ENCODE measurements around the gene OPA3.

Gene OPA3

DNA sequence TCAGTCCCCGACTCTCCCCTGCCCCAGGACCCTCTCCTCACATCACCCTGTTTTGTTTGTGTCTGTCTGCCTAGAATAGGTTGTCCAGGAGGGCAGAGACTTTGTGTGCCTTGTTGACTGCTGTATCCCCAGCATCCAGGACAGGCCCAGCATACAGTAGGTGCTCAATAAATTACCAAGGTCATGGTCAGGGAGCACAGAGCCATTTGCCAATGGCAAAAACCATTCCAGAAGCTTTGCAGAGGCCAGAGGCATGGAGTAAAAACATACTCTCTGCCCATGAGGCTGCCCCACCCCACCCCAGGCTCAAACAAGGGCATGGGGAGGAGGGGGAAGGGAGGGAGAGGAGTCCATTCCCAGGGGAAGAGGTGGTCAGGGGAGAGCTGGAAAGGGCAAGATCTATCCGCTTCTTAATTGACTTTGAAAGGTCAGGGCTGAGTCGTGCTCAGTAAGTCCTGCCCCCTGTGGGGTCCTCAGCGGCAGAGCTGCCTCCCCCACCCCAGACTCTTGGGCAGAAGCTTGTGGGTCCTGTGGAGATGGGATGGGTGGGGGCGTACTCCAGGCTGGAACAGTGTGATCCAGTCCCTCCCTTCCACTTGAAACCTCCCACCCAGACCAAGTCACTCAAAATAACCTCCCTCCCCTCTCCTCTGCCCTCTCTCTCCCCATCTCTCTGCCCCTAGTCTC, 13.0 kb upstream of the OPA3 start:
- no peak for DNase-seq

- no peak for DNase-seq
These were observed 11.2 kb upstream of the OPA3 start for GRCh38 chr19:45595814-45596213.

- DNase-seq = no peak
These were observed 8.9 kb upstream of the OPA3 start for GRCh38 chr19:45593520-45593919.

- no peak for DNase-seq
These were observed 7.8 kb upstream of the OPA3 start for GRCh38 chr19:45592366-45592765.

DNA sequence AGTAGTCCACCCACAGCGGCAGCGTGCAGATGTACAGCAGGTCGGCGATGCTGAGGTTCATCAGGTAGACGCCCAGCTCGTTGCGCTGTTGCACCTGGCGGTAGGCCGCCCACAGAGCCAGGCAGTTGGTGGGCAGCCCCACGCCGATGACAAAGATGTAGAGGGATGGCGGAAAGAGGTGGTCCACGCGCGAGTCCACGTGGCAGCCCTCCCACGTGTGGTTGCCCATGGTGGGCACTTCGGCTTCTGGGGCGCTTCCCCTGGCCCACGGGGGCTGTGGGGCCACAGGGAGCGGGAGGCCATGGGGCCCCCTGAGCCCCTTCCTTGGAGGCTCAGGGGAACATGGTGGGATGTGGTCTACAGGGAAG, 7.0 kb upstream of the OPA3 start:
- DNase-seq = no peak

- no peak for DNase-seq
These were observed 6.5 kb upstream of the OPA3 start for GRCh38 chr19:45591004-45591637.

DNA sequence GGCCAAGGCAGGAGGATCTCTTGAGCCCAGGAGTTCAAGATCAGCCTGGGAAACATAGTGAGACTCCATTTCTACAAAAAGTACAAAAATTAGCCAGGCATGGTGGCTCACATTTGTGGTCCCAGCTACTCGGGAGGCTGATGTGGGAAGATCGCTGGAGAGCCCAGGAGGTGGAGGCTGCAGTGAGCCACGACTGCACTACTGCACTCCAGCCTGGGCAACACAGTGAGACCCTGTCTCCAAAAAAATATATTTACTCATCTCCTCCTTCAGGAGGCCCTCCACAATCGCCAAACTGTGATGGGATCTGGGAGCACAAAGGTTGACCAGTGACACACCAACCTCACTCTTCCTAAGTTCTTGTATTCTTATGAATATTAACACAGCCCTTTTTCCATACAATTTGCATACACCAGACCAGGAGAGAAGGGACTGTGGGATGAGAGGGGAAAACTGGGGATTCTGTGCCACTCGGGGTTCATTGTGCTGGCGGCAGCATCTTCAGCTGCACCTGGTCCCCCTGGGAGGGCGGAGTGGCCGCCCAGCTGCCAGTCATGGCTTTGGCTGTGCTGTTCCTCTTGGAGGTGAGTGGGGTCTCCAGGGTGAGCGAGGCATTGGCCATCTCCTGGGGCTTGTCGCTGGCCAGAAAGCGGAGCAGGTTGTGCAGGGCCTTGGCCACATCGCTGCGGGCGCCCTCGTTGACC, 5.8 kb upstream of the OPA3 start:
- DNase-seq = no peak

- DNase-seq = no peak
These were observed 5.2 kb upstream of the OPA3 start for GRCh38 chr19:45589768-45590167.

GRCh38 chr19:45587873-45588272, 3.3 kb upstream of the OPA3 start:
- DNase-seq = no peak

GRCh38 chr19:45585158-45585577, 566 bp upstream of the OPA3 start:
- no peak for DNase-seq

DNA sequence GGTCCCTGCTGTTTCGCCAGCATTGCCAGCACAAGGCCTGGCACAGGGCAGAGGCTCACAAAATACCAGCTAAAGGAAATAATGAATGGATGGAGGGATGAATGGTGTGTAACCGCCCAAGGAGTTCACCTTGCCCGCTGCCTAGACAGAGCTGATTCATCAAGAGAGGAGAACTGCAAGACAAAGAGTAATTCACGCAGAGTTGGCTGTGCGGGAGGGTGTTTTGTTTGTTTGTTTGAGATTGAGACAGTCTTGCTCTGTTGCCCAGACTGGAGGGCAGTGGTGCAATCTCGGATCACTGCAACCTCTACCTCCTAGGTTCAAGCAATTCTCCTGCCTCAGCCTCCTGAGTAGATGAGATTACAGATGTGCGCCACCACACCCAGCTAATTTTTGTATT, 3.0 kb downstream of the OPA3 start:
- no peak for DNase-seq

- no peak for DNase-seq
These were observed 5.7 kb downstream of the OPA3 start for GRCh38 chr19:45578861-45579260.

DNA sequence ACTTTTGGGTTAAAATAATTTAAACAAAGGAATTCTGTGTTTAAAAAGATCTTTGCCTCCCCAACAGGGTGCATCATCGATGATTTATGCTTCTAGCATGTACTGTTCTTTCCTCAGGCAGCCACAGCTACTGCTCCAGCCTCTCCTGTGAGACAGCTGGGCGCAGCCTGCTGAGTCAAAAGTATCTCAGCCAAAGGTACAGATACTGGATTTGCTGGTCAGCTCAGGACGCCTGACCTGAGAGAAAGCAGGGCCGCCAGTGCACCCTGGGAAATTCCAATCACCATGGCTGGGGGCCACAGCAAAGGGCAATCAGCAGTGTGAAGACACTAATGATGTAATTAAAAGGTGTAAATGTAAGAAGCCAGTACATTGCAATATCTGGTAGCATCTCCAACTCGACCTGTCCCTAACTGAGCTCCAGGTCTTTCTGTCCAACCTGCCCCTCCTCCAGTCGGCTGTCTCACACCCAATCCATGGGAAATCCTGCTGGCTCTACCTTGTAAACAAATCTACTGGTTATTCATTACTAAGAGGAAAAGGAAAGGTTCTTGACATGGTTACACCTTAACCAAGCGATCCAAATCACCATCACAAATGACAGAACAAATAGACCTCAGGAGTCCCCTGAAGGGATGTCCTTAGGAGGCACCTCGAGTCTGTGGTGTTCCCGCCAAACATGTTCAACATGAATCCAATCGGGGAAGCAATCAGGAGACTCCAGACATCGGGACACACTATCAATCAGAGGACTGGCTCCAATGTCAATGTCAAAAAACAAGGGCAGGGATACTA, 7.3 kb downstream of the OPA3 start:
- DNase-seq = no peak

DNA sequence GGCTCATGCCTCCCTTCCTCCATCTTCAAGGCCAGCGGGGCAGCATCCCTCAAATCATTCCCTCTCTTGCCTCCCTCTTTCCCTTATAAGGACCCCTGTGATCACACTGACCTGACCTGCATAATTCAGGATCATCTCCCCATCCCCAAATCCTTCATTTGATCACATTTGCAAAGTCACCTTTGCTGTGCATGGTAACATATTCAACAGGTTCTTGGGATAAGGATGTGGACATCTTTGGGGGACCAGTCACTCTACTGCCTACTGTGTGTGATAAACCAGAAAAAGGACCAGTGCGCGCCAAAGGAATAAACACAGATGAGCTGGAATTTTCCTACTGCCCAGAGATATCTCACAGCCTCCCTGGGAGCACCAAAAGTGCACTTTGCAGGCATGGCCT, 7.9 kb downstream of the OPA3 start:
- no peak for DNase-seq

GRCh38 chr19:45575216-45575615, 9.4 kb downstream of the OPA3 start:
- DNase-seq = no peak

DNA sequence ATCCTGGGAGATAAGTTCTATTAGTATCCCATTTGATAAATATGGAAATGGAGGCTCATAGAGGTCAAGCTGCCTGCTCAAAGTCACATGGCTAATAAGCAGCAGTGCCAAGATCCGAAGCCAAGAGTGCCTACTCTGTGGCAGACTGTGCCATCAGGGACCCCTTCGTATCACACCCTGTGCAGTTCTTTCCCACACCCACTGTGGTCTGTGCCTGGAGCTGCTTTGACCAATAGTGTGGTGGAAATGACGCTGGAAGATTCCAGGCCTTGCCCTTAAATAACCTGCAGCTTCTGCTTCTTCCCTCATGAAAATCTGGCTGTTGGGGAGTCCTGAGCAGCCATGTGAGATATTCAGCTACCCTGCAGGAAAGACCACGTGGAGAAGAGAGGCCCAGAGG, 10.1 kb downstream of the OPA3 start:
- DNase-seq = no peak

DNA sequence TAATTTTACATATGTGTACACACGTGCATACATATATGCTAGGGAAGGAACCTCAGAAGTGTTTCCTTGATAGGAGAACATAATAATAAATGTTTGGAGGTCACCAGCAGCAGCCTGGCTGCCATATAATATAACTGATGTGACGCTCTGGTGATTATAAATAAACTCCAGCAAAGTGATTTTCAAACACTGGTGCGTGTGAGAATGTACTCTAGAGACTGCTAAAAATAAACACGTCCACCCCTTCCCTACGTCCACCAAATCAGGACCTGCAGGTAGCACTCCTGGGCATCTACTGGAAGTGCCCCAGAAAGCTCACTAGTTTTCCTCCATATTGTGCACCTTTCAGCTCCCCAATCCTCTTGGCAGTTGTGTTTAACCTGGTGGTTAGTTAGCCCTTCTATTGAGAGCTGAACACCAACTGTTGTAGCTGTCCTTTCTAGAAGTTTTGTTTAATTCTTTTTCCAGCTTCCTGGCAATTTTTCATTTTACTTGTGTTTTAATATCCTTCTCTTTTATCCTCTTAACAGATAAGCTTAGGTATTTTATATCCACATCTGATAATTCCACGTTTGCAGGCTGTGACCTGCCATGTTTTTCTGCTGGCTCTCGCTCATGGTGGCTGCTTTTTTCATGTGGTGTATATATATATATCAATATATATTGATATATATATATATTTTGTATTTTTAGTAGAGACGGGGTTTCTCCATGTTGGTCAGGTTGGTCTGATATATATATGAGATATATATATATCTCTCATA, 13.0 kb downstream of the OPA3 start:
- no peak for DNase-seq

GRCh38 chr19:45569619-45570421, 14.8 kb downstream of the OPA3 start:
- no peak for DNase-seq

- no peak for DNase-seq
These were observed 15.9 kb downstream of the OPA3 start for GRCh38 chr19:45568732-45569131.

DNA sequence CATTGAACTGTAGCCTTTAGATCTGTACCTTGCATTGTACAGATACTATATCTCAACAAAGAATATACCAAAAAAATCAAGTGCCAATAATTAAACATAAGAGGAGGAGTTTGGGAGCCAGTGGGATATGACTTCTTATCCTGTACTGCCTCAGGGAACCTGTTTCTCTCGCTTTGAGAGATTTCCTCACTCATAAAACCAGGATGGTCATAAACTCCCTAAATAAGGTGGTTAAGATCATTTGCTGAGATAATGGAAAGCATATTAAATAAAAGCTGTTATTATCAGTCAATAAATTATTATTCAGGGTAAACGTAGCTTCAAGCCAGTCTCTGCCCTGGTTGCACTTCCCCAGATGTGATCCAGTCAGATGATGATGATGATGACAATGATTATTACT, 17.0 kb downstream of the OPA3 start:
- DNase-seq = no peak

DNA sequence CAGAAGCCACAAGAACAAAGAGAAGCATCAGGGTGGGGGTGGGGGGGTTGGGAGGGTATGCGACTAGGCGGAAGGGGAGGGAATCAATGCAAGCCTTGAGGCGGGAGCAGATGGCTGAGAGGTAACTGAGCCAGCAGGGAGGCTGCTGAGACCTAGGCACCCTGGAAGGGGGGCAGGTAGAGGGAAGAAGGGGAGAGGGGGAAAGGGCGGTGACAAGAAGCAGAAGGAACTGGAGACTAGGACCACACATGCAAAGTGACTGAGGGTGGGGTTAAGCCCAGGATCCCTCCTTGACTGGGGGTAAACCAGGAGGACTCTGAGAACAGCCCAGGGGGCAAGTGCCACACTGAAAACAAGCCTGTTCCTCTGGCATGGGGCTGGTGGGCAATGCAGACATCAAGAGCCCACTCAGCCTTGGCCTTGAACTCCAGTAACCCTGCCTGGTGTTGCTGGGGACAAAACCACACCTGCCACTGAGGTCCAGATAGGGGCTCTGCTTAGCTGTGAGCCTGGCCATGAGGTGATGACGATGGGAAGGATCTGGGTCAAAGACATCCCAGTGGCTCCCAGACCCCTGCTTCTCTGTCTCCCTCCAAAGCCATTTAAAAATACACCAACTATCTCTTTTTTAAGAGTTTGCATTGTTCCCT, 20.3 kb downstream of the OPA3 start:
- no peak for DNase-seq

Measured in NCI-H2081 treated with DMSO at 0.1 percent for 48 hours (cell line).